ENCODE results near the gene PDC. TPM values are rescaled to one million over a fixed set of nuclear protein-coding genes. Genes with fewer than 3 reads are reported as not detected.

The PDC gene
- total and polyA plus RNA-seq, 10 of the 15 experiments (the other 5 are each of a cell fraction or from before 2014, with no cell fraction given) = 0.11 TPM; not detected in 9

- Histone ChIP-seq H4K20me1 (ENCODE audit: control insufficient read depth, insufficient read depth) (no peaks in the 10 kb centered on the region), H3K9ac (ENCODE audit: control insufficient read depth, insufficient read depth, low read length) (no peak overlapping the region), H3K4me2 (ENCODE audit: control insufficient read depth, insufficient read depth) (no peak overlapping the region), H3K79me2 (ENCODE audit: control insufficient read depth, insufficient read depth, low read length) (no peaks in the 10 kb centered on the region), H3K27ac (ENCODE audit: control insufficient read depth, insufficient read depth) (no peak overlapping the region), H3K36me3 (ENCODE audit: control insufficient read depth in 2 of 2, insufficient read depth in 2 of 2, low read length in 1 of 2) (no peaks in the 10 kb centered on the region), H2AFZ (ENCODE audit: control insufficient read depth, low read depth, low read length) (no peak overlapping the region), H3K4me1 (ENCODE audit: control insufficient read depth, insufficient read depth, low read length) (no peaks in the 10 kb centered on the region), H3K27me3 (replicated peaks in 1 of 2; ENCODE audit: control insufficient read depth in 2 of 2, insufficient read depth in 2 of 2, low read length in 1 of 2) (no peaks in the 10 kb centered on the region), H3K9me3 (replicated peaks; ENCODE audit: control insufficient read depth, insufficient read depth, low read length) (no peaks in the 10 kb centered on the region), H3K4me3 (no peak overlapping the region)
- ChIA-PET POLR2A (no interaction called here), CTCF (no interaction called here), SMC1A (ENCODE audit: uncharacterized antibody, unreplicated experiment) (interaction anchor here (1.0 kb wide), 1 partner anchor 296 kb away, joined by 3 read pairs; no protein-coding TSS in a partner anchor), RAD21 (ENCODE audit: unreplicated experiment) (no interaction called here)
- 92% methylated on average over 4 of the region's 4 CpGs for WGBS (ENCODE audit: insufficient coverage, insufficient replicate concordance, low lambda C conversion rate, missing lambda C conversion rate)
- no peak for DNase-seq (ENCODE audit: low read depth, low spot score)
- no peak for ATAC-seq
- intact Hi-C loops (cut with micrococcal nuclease; ENCODE audit: unreplicated experiment) (no loop called here), in situ Hi-C loops (cut with MboI) (no loop called here)
- FAIRE-seq = no peak
- BruUV-seq (replicated peaks) = no TSS peak
- no peak for TF ChIP-seq BCLAF1 (IDR thresholded peaks at IDR 0.05)
- TF ChIP-seq IKZF2 (IDR thresholded peaks at IDR 0.05) = no peak
- no peak for TF ChIP-seq MYC (IDR thresholded peaks at IDR 0.05; ENCODE audit: insufficient read depth, insufficient read length, insufficient replicate concordance, low read length, severe bottlenecking)
- no peak for TF ChIP-seq ATF7 (IDR thresholded peaks at IDR 0.05; ENCODE audit: low read depth)
- TF ChIP-seq CBX5 (IDR thresholded peaks at IDR 0.05; ENCODE audit: low read depth) = no peak
- TF ChIP-seq ESRRA (IDR thresholded peaks at IDR 0.05; ENCODE audit: low read length) = no peak
- TF ChIP-seq NRF1 (conservative IDR thresholded peaks at IDR 0.05; ENCODE audit: low read depth, low read length) = no peak
- TF ChIP-seq, protein P1, sequence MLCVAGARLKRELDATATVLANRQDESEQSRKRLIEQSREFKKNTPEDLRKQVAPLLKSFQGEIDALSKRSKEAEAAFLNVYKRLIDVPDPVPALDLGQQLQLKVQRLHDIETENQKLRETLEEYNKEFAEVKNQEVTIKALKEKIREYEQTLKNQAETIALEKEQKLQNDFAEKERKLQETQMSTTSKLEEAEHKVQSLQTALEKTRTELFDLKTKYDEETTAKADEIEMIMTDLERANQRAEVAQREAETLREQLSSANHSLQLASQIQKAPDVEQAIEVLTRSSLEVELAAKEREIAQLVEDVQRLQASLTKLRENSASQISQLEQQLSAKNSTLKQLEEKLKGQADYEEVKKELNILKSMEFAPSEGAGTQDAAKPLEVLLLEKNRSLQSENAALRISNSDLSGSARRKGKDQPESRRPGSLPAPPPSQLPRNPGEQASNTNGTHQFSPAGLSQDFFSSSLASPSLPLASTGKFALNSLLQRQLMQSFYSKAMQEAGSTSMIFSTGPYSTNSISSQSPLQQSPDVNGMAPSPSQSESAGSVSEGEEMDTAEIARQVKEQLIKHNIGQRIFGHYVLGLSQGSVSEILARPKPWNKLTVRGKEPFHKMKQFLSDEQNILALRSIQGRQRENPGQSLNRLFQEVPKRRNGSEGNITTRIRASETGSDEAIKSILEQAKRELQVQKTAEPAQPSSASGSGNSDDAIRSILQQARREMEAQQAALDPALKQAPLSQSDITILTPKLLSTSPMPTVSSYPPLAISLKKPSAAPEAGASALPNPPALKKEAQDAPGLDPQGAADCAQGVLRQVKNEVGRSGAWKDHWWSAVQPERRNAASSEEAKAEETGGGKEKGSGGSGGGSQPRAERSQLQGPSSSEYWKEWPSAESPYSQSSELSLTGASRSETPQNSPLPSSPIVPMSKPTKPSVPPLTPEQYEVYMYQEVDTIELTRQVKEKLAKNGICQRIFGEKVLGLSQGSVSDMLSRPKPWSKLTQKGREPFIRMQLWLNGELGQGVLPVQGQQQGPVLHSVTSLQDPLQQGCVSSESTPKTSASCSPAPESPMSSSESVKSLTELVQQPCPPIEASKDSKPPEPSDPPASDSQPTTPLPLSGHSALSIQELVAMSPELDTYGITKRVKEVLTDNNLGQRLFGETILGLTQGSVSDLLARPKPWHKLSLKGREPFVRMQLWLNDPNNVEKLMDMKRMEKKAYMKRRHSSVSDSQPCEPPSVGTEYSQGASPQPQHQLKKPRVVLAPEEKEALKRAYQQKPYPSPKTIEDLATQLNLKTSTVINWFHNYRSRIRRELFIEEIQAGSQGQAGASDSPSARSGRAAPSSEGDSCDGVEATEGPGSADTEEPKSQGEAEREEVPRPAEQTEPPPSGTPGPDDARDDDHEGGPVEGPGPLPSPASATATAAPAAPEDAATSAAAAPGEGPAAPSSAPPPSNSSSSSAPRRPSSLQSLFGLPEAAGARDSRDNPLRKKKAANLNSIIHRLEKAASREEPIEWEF (IDR thresholded peaks at IDR 0.05; ENCODE audit: insufficient replicate concordance, low read depth, low read length) = no peak
- no peak for TF ChIP-seq NFXL1 (IDR thresholded peaks at IDR 0.05; ENCODE audit: borderline replicate concordance)
- TF ChIP-seq, protein P2, sequence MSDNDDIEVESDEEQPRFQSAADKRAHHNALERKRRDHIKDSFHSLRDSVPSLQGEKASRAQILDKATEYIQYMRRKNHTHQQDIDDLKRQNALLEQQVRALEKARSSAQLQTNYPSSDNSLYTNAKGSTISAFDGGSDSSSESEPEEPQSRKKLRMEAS (IDR thresholded peaks at IDR 0.05; ENCODE audit: low read depth, low read length) = no peak
- no peak for TF ChIP-seq NKRF (conservative IDR thresholded peaks at IDR 0.05)
- TF ChIP-seq SMARCA5 (IDR thresholded peaks at IDR 0.05) = no peak
- TF ChIP-seq, protein P3, sequence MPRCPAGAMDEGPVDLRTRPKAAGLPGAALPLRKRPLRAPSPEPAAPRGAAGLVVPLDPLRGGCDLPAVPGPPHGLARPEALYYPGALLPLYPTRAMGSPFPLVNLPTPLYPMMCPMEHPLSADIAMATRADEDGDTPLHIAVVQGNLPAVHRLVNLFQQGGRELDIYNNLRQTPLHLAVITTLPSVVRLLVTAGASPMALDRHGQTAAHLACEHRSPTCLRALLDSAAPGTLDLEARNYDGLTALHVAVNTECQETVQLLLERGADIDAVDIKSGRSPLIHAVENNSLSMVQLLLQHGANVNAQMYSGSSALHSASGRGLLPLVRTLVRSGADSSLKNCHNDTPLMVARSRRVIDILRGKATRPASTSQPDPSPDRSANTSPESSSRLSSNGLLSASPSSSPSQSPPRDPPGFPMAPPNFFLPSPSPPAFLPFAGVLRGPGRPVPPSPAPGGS (IDR thresholded peaks at IDR 0.05; ENCODE audit: borderline replicate concordance, insufficient read depth, low read depth, low read length, poor library complexity, severe bottlenecking) = no peak
Observed at GRCh38 chr1:186446152-186446551, 14.8 kb downstream of the PDC start.
